ENCODE measurements around the gene RAB40B. TPM values are rescaled to one million over a fixed set of nuclear protein-coding genes. Genes with fewer than 3 reads are reported as not detected.

RAB40B gene
- total and polyA plus RNA-seq, 2 of the 13 experiments (the other 11 are each of a cell fraction or from before 2014, with no cell fraction given): 6.2 to 6.5 TPM

DNA sequence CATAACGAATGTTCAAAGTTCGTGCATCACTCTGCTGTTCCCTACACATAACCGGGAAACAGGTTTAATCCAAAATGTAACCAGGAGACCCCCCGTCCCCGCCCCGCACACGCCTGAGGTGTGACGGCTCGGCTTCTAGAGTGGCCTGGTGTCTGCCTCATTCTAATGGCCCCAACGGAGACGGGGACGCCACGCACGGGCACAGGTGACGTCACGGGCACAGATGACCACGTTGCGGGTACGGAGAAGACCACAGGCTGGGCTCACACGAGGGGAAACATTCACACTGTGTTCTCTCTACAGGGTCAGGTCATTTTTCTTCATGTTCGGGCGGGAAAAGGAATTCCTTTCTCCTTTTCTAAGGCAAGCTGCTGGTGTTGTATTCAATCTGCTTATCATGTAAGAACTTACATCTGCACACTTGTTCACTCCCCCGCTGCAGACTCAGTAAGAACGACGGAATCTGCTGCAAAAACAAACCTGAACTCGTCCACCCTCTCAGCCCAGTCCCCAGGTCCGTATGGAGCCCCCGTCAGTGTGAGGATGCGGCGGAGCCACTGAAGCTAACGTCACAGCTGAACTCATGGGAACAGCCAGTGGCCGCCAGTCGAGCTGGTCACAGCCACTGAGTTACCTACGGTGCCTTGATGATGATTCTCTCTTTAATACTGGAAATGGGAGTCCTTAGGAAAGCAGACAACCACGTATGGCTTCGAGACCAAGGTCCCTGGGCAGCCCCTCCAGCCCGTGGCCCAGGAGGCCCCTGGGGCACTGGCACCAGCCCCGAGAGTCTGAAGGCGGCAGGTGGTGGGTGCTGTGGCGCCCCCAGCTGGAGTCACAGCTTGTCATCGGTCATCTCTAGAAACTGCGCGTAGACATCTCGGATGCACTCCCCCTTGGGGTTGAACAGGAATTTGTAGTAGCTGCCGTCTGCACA is 83.1 kb downstream of the RAB40B start (continued):
- TF ChIP-seq, protein P1, sequence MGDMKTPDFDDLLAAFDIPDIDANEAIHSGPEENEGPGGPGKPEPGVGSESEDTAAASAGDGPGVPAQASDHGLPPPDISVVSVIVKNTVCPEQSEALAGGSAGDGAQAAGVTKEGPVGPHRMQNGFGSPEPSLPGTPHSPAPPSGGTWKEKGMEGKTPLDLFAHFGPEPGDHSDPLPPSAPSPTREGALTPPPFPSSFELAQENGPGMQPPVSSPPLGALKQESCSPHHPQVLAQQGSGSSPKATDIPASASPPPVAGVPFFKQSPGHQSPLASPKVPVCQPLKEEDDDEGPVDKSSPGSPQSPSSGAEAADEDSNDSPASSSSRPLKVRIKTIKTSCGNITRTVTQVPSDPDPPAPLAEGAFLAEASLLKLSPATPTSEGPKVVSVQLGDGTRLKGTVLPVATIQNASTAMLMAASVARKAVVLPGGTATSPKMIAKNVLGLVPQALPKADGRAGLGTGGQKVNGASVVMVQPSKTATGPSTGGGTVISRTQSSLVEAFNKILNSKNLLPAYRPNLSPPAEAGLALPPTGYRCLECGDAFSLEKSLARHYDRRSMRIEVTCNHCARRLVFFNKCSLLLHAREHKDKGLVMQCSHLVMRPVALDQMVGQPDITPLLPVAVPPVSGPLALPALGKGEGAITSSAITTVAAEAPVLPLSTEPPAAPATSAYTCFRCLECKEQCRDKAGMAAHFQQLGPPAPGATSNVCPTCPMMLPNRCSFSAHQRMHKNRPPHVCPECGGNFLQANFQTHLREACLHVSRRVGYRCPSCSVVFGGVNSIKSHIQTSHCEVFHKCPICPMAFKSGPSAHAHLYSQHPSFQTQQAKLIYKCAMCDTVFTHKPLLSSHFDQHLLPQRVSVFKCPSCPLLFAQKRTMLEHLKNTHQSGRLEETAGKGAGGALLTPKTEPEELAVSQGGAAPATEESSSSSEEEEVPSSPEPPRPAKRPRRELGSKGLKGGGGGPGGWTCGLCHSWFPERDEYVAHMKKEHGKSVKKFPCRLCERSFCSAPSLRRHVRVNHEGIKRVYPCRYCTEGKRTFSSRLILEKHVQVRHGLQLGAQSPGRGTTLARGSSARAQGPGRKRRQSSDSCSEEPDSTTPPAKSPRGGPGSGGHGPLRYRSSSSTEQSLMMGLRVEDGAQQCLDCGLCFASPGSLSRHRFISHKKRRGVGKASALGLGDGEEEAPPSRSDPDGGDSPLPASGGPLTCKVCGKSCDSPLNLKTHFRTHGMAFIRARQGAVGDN (CRISPR knock-in tag; IDR thresholded peaks at IDR 0.05): peak; percentile 43
- peak; percentile 87 for TF ChIP-seq ZBTB33 (CRISPR knock-in tag; IDR thresholded peaks at IDR 0.05)

- POLR2A ChIA-PET: no interaction called here
- CTCF ChIA-PET (ENCODE audit: low intra/inter-chr PET ratio, low total read pairs): no interaction called here
- H3K4me2 ChIP-seq (ENCODE audit: low read depth, low read length): no peak overlapping the region
- no peak overlapping the region for H2AFZ ChIP-seq (ENCODE audit: low read length)
- WGBS (ENCODE audit: low lambda C conversion rate): 100% methylated on average over 9 of the region's 22 CpGs
- ATAC-seq (0 out of 3 replicates have a peak, but pooled peaks have one; percentile 8), DNase-seq (ENCODE audit: low spot score) (no peak), FAIRE-seq (no peak)
- no peaks in the 10 kb centered on the region for H3K27me3 ChIP-seq (ENCODE audit: control insufficient read depth in 1 of 2, insufficient read depth in 2 of 2, low read length in 2 of 2)
- BruUV-seq (replicated peaks): no TSS peak
- H3K9me3 ChIP-seq (ENCODE audit: low read length): no peaks in the 10 kb centered on the region
- H3K79me2 ChIP-seq (ENCODE audit: insufficient read depth, low read length): no peaks in the 10 kb centered on the region
- intact Hi-C loops (cut with micrococcal nuclease; ENCODE audit: unreplicated experiment) (no loop called here), in situ Hi-C loops (cut with HindIII; ENCODE audit: extremely low pct_ligation_motif_present, low pct_unique_long_range_greater_than_20kb) (no loop called here)
- no peak overlapping the region for H3K27ac ChIP-seq (ENCODE audit: extremely low read length, insufficient read depth, low read length)
- no peak overlapping the region for H3K9ac ChIP-seq (ENCODE audit: insufficient read depth, low read depth, low read length)
- H3K36me3 ChIP-seq (replicated peaks in 1 of 2; ENCODE audit: control insufficient read depth in 1 of 2, insufficient read depth in 2 of 2, low read length in 2 of 2): peaks cover 28 to 46% of the 10 kb centered on the region in 2 experiments
- H3K4me1 ChIP-seq (ENCODE audit: insufficient read depth, low read length): no peaks in the 10 kb centered on the region
- H4K20me1 ChIP-seq (ENCODE audit: insufficient read depth, low read length): no peaks in the 10 kb centered on the region
- no peak overlapping the region for H3K4me3 ChIP-seq (replicated peaks in 1 of 3; ENCODE audit: insufficient read depth in 1 of 3, low read depth in 2 of 3, low read length in 3 of 3)
- TF ChIP-seq, protein P2, sequence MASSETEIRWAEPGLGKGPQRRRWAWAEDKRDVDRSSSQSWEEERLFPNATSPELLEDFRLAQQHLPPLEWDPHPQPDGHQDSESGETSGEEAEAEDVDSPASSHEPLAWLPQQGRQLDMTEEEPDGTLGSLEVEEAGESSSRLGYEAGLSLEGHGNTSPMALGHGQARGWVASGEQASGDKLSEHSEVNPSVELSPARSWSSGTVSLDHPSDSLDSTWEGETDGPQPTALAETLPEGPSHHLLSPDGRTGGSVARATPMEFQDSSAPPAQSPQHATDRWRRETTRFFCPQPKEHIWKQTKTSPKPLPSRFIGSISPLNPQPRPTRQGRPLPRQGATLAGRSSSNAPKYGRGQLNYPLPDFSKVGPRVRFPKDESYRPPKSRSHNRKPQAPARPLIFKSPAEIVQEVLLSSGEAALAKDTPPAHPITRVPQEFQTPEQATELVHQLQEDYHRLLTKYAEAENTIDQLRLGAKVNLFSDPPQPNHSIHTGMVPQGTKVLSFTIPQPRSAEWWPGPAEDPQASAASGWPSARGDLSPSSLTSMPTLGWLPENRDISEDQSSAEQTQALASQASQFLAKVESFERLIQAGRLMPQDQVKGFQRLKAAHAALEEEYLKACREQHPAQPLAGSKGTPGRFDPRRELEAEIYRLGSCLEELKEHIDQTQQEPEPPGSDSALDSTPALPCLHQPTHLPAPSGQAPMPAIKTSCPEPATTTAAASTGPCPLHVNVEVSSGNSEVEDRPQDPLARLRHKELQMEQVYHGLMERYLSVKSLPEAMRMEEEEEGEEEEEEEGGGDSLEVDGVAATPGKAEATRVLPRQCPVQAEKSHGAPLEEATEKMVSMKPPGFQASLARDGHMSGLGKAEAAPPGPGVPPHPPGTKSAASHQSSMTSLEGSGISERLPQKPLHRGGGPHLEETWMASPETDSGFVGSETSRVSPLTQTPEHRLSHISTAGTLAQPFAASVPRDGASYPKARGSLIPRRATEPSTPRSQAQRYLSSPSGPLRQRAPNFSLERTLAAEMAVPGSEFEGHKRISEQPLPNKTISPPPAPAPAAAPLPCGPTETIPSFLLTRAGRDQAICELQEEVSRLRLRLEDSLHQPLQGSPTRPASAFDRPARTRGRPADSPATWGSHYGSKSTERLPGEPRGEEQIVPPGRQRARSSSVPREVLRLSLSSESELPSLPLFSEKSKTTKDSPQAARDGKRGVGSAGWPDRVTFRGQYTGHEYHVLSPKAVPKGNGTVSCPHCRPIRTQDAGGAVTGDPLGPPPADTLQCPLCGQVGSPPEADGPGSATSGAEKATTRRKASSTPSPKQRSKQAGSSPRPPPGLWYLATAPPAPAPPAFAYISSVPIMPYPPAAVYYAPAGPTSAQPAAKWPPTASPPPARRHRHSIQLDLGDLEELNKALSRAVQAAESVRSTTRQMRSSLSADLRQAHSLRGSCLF (CRISPR knock-in tag; IDR thresholded peaks at IDR 0.05; ENCODE audit: borderline replicate concordance): no peak
- TF ChIP-seq, protein P3, sequence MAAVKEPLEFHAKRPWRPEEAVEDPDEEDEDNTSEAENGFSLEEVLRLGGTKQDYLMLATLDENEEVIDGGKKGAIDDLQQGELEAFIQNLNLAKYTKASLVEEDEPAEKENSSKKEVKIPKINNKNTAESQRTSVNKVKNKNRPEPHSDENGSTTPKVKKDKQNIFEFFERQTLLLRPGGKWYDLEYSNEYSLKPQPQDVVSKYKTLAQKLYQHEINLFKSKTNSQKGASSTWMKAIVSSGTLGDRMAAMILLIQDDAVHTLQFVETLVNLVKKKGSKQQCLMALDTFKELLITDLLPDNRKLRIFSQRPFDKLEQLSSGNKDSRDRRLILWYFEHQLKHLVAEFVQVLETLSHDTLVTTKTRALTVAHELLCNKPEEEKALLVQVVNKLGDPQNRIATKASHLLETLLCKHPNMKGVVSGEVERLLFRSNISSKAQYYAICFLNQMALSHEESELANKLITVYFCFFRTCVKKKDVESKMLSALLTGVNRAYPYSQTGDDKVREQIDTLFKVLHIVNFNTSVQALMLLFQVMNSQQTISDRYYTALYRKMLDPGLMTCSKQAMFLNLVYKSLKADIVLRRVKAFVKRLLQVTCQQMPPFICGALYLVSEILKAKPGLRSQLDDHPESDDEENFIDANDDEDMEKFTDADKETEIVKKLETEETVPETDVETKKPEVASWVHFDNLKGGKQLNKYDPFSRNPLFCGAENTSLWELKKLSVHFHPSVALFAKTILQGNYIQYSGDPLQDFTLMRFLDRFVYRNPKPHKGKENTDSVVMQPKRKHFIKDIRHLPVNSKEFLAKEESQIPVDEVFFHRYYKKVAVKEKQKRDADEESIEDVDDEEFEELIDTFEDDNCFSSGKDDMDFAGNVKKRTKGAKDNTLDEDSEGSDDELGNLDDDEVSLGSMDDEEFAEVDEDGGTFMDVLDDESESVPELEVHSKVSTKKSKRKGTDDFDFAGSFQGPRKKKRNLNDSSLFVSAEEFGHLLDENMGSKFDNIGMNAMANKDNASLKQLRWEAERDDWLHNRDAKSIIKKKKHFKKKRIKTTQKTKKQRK (IDR thresholded peaks at IDR 0.05; ENCODE audit: low read length): no peak
These were observed 84.3 kb downstream of the RAB40B start for GRCh38 chr17:82614095-82614631.
